Upper lobe of left lung (tissue), 6 donors: ENCODE results near the gene KCNIP1. TPM values are rescaled to one million over a fixed set of nuclear protein-coding genes. Genes with fewer than 3 reads are reported as not detected.

Experiments used
- ATAC-seq, 2 donors: fragments of 200-7000 bp; cut with Tn5 transposase; one replicate each; pipeline ENCODE4 v1.9.1; 2022; ENCODE audit warnings: mild to moderate bottlenecking in 2 of 2, moderate library complexity in 2 of 2; ENCODE audit not compliant: low FRiP score in 2 of 2
- DNase-seq, 2 donors: peaks; one replicate each; pipeline ENCODE4 v3.0.0-alpha.2; 2019 to 2020
- H3K27ac ChIP-seq, 4 donors: fragments of 200-600 bp; sonication (generic); one replicate each; pipeline ENCODE4 v1.5.1; 2016 to 2019
- H3K27me3 ChIP-seq, 4 donors: fragments of 200-600 bp; sonication (generic); one replicate each; pipeline ENCODE4 v1.5.1; 2017 to 2019
- H3K36me3 ChIP-seq, 4 donors: fragments of 200-600 bp; sonication (generic); one replicate each; pipeline ENCODE4 v1.5.1; 2016 to 2019
- H3K4me1 ChIP-seq, 4 donors: fragments of 200-600 bp; sonication (generic); one replicate each; pipeline ENCODE4 v1.5.1; 2018 to 2019
- H3K4me3 ChIP-seq, 4 donors: fragments of 200-600 bp; sonication (generic); one replicate each; pipeline ENCODE4 v1.5.1; 2017 to 2019; ENCODE audit warnings: mild to moderate bottlenecking in 2 of 4, moderate library complexity in 1 of 4
- H3K9me3 ChIP-seq, 4 donors: fragments of 200-600 bp; sonication (generic); one replicate each; pipeline ENCODE4 v1.5.1; 2018 to 2019
- EP300 ChIP-seq, 4 donors: sonication (generic); formaldehyde crosslinking; IDR thresholded peaks; one replicate each; pipeline ENCODE4 v1.5.1; 2017; ENCODE audit warnings: antibody characterized with exemption in 4 of 4, control low read depth in 2 of 4
- POLR2A ChIP-seq, 4 donors: fragments of 450-650 bp; IDR thresholded peaks; one replicate each; pipeline ENCODE4 v1.5.1; 2016 to 2017; ENCODE audit warnings: antibody characterized with exemption in 4 of 4, mild to moderate bottlenecking in 2 of 4
- POLR2AphosphoS5 ChIP-seq, 2 donors: sonication (generic); formaldehyde crosslinking; IDR thresholded peaks; one replicate each; pipeline ENCODE4 v1.5.1; 2017; ENCODE audit warnings: antibody characterized with exemption in 2 of 2
- WGBS, 2 donors: methylation state at CpG; one replicate each; pipeline ENCODE4 v1.1.5; 2017 to 2018; 5-methylcytosine and 5-hydroxymethylcytosine counted together
- total RNA-seq, 6 donors: library from RNA; depleted of rRNA in 4 of 6; stranded (reverse); fragments of >200 nt in 4 of 6; gene quantifications; one replicate each; pipeline versions ENCODE4 v1.1.0 to v1.2.1, GENCODE V29; 2016 to 2021
- TF ChIP-seq, protein P1 (sequence below), 6 experiments: fragments of 450-650 bp in 4 of 6; fragments of 200-600 bp in 2 of 6; sonication (generic) in 2 of 6; IDR thresholded peaks; one replicate each; pipeline ENCODE4 v1.5.1; 2016 to 2019; ENCODE audit warnings: antibody characterized with exemption in 6 of 6
- donor health status: DM: no; HTN: no; CAD: no; lungs with moderate emphysema.
- donor health status: DM: no; HTN: yes; CAD: no; lungs with severe emphysema.

The KCNIP1 gene
- total RNA-seq, 6 donors from 2014 or later: 1.9 to 3.3 (median 2.9) TPM; not detected in 1

- Histone ChIP-seq H3K4me3 (no peak overlapping the region), H3K4me1 (no peaks in the 10 kb centered on the region), H3K27me3 (no peaks in the 10 kb centered on the region), H3K9me3 (no peaks in the 10 kb centered on the region), H3K27ac (no peak overlapping the region), H3K36me3 (no peaks in the 10 kb centered on the region)
- DNase-seq (no peak), ATAC-seq (no peak)
- 55 to 68% methylated on average over 5 of the region's 5 CpGs for WGBS, 2 donors
- TF ChIP-seq POLR2A (IDR thresholded peaks at IDR 0.05): no peak
- TF ChIP-seq POLR2AphosphoS5 (IDR thresholded peaks at IDR 0.05): no peak
- TF ChIP-seq, protein P1, sequence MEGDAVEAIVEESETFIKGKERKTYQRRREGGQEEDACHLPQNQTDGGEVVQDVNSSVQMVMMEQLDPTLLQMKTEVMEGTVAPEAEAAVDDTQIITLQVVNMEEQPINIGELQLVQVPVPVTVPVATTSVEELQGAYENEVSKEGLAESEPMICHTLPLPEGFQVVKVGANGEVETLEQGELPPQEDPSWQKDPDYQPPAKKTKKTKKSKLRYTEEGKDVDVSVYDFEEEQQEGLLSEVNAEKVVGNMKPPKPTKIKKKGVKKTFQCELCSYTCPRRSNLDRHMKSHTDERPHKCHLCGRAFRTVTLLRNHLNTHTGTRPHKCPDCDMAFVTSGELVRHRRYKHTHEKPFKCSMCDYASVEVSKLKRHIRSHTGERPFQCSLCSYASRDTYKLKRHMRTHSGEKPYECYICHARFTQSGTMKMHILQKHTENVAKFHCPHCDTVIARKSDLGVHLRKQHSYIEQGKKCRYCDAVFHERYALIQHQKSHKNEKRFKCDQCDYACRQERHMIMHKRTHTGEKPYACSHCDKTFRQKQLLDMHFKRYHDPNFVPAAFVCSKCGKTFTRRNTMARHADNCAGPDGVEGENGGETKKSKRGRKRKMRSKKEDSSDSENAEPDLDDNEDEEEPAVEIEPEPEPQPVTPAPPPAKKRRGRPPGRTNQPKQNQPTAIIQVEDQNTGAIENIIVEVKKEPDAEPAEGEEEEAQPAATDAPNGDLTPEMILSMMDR (IDR thresholded peaks at IDR 0.05): no peak
- TF ChIP-seq EP300 (IDR thresholded peaks at IDR 0.05): no peak
Measured at GRCh38 chr5:170519549-170519948, 15.7 kb downstream of the KCNIP1 start.

DNA sequence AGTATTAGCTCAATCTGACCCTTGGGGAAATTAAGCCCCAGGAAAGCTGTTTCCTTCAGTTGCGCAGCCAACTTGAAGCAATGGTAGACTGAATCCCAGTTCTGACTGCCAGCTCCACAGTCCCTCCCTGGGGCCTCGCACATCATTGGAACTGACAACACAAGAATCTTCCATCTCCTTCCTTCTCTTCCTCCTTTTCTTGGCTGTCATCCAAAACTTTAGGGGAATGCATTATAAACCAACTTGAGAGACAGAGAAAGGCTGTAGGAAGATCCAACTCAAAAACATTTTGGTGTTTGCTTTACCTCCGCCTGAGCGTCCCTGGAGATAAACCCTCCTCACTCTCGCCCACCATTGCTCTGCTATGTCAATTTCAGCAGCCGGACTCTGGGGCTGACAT, 16.6 kb downstream of the KCNIP1 start:
- 60 to 67% methylated on average over 6 of the region's 6 CpGs for WGBS, 2 donors
- no peak for DNase-seq
- Histone ChIP-seq H3K4me3 (no peak overlapping the region), H3K27ac (no peak overlapping the region), H3K9me3 (no peaks in the 10 kb centered on the region), H3K27me3 (no peaks in the 10 kb centered on the region), H3K4me1 (no peaks in the 10 kb centered on the region), H3K36me3 (no peaks in the 10 kb centered on the region)
- TF ChIP-seq, protein P1 (IDR thresholded peaks at IDR 0.05): no peak
- TF ChIP-seq POLR2A (IDR thresholded peaks at IDR 0.05) (no peak), POLR2AphosphoS5 (IDR thresholded peaks at IDR 0.05) (no peak), EP300 (IDR thresholded peaks at IDR 0.05) (no peak)
- ATAC-seq: no peak

DNA sequence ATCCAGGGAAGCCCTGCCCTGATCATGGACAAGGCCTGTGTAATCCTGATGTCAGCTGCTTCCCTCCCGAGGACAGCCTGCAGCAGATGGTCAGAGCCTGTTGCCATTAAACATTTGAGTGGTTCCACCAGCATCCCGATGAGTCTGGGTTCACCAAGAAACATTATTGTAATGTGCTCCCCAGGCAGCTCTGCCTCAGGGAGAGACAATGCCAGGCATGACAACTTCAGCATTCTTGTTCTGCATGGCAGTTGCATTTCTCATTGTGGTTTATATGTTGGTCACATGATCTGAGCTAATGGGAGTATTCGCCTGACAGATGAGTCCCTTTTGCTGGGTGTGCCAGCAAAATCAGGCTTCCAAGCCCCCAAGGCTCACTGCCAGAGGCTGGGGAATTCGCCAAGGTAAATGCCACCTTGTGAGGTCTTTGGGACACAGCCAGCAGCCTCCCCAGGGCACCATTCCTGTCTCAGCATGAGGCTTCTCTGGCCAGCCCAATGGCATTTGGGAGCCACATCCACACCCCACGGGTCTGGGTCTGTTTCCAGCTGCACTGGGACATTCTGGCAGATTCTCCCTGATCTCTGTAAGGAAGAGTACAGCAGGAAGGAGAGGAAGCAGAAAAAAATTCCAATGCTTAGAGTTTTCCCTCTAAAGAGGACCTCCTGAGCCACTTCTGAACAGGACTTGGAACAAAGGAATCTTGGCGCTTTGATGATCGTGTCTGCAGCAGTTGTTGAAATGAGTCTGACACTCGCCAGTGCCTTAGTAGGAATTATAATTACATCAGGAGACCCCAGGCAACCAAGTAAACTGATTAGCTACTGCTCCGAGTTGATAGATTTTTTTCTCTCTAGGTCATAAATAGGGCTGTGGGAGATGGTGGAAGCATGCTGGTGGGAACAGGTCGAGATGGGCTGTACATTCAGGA, 18.7 kb downstream of the KCNIP1 start:
- Histone ChIP-seq H3K4me3 (no peak overlapping the region), H3K9me3 (no peaks in the 10 kb centered on the region), H3K36me3 (no peaks in the 10 kb centered on the region), H3K4me1 (no peaks in the 10 kb centered on the region), H3K27me3 (no peaks in the 10 kb centered on the region), H3K27ac (no peak overlapping the region)
- ATAC-seq (no peak), DNase-seq (no peak)
- TF ChIP-seq POLR2A (IDR thresholded peaks at IDR 0.05) (no peak), EP300 (IDR thresholded peaks at IDR 0.05) (no peak)
- TF ChIP-seq, protein P1 (IDR thresholded peaks at IDR 0.05): no peak
- WGBS, 2 donors: 53 to 54% methylated on average over 5 to 10 of the region's 10 CpGs

- H3K27ac ChIP-seq: no peak overlapping the region
- H3K9me3 ChIP-seq: no peaks in the 10 kb centered on the region
Measured at GRCh38 chr5:170523142-170523551, 19.3 kb downstream of the KCNIP1 start.

More at GRCh38 chr5:170523142-170523551, 19.3 kb downstream of the KCNIP1 start:
- DNase-seq: no peak
- no peak for ATAC-seq
- 35 to 58% methylated on average over 8 to 10 of the region's 10 CpGs for WGBS, 2 donors
- Histone ChIP-seq H3K4me3 (no peak overlapping the region), H3K36me3 (no peaks in the 10 kb centered on the region), H3K4me1 (no peaks in the 10 kb centered on the region), H3K27me3 (no peaks in the 10 kb centered on the region)
- TF ChIP-seq, protein P1 (IDR thresholded peaks at IDR 0.05): no peak
- TF ChIP-seq POLR2A (IDR thresholded peaks at IDR 0.05): no peak
- TF ChIP-seq EP300 (IDR thresholded peaks at IDR 0.05): no peak
- TF ChIP-seq POLR2AphosphoS5 (IDR thresholded peaks at IDR 0.05): no peak
